Esophagus (tissue), 2 donors: ENCODE data around the gene CMTM4. TPM values are rescaled to one million over a fixed set of nuclear protein-coding genes. Genes with fewer than 3 reads are reported as not detected.
"Not testable (repeated sequence)": the region's sequence is repeated elsewhere in the genome, so short reads cannot be mapped to it uniquely, and the experiment has no call there.

ENCODE experiments used
- H3K27ac ChIP-seq, 2 donors: one replicate each; pipeline ENCODE4 v1.5.1; 2013; ENCODE audit warnings: low read depth in 2 of 2, mild to moderate bottlenecking in 2 of 2, inconsistent platforms in 1 of 2, low read length in 1 of 2, moderate library complexity in 1 of 2
- H3K27me3 ChIP-seq, 2 donors: one replicate each; pipeline ENCODE4 v1.6.1; 2013; ENCODE audit warnings: low read length in 2 of 2, control low read depth in 1 of 2, mild to moderate bottlenecking in 1 of 2; ENCODE audit not compliant: insufficient read depth in 2 of 2, control insufficient read depth in 1 of 2
- H3K36me3 ChIP-seq, 2 donors: one replicate each; pipeline ENCODE4 v1.6.1; 2013; ENCODE audit warnings: low read length in 1 of 2; ENCODE audit not compliant: control insufficient read depth in 2 of 2, insufficient read depth in 2 of 2
- H3K4me1 ChIP-seq, 2 donors: one replicate each; pipeline ENCODE4 v1.6.1; 2013; ENCODE audit warnings: low read length in 1 of 2; ENCODE audit not compliant: control insufficient read depth in 2 of 2, insufficient read depth in 2 of 2
- H3K4me3 ChIP-seq, 2 donors: one replicate each; pipeline ENCODE4 v1.5.1; 2013; ENCODE audit warnings: low read length in 2 of 2, mild to moderate bottlenecking in 2 of 2, low read depth in 1 of 2, moderate library complexity in 1 of 2
- H3K9me3 ChIP-seq, 2 donors: one replicate each; pipeline ENCODE4 v1.6.1; 2013; ENCODE audit warnings: mild to moderate bottlenecking in 2 of 2, low read depth in 1 of 2, low read length in 1 of 2, moderate library complexity in 1 of 2; ENCODE audit not compliant: control insufficient read depth in 2 of 2, insufficient read depth in 1 of 2
- WGBS, 2 donors: extraction: QIAGEN DNeasy Blood & Tissue Kit; methylation state at CpG; one replicate each; pipeline ENCODE4 v1.1.7; 2013; 5-methylcytosine and 5-hydroxymethylcytosine counted together
- polyA plus RNA-seq, 2 donors: library from polyadenylated mRNA; stranded (reverse); fragments of 200-250 nt; gene quantifications; one replicate each; pipeline ENCODE4 v1.2.3, GENCODE V29; 2013
- donor health status: healthy with polysubstance abuse.
- donor health status: Bipolar disorder and iron deficiency.

The CMTM4 gene
- polyA plus RNA-seq, 2 donors: 5.1 to 7.3 TPM

DNA sequence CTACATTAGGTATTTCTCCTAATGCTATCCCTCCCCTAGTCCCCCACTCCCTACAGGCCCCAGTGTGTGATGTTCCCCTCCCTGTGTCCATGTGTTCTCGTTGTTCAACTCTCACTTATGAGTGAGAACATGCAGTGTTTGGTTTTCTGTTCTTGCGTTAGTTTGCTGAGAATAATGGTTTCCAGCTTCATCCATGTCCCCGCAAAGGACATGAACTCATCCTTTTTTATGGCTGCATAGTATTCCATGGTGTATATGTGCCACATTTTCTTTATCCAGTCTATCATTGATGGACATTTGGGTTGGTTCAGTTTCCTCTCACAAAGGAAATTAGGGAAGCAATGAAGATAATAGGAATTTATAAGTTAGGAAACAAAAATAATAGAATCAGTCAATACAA lies 129.3 kb downstream of the CMTM4 start:
- whole genome bisulfite sequencing, 2 donors: 91 to 96% methylated on average over 3 of the region's 3 CpGs
- H3K4me3 ChIP-seq: not testable (repeated sequence)

DNA sequence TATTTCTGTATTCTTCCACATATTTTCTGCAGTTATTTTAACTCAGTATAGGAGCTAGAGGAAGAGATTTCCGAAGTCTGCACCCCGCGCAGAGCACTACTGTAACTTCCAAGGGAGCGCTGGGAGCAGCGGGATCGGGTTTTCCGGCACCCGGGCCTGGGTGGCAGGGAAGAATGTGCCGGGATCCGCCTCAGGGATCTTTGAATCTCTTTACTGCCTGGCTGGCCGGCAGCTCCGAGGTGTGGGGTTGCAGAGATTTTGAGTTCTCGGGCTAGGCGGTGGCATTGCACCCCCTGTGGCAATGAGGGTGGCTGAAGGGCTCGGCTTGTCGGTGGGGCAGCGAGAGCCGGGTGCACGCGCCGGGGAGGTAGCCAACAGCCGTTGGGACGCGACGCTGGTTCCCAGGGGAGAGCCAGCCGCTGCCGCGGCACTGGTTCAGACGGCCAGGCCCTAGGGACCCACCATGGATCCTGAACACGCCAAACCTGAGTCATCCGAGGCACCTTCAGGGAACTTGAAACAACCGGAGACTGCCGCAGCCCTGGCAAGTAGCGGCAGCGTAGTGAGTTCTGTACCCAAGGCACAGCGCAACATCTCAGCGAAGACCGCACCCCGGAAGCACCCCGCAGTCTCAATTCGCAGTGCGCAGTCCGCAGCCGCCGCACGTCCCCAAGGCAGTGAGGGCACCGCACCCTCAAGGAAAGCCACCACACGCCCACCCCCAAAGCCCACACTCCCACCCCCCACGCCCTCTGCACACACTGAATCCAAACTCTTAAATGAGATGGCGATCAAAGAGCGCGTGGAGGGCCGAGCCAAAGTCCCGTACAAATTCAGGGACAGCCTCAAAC lies 130.3 kb downstream of the CMTM4 start, which contains the start of gene CMTM1:
TSS of gene CMTM1 (plus strand) at position 389 of the 851 bp plus-strand sequence. CDS start at position 464, 75 bp downstream.
- Histone ChIP-seq H3K27me3 (no peaks in the 10 kb centered on the region), H3K36me3 (no peaks in the 10 kb centered on the region), H3K4me1 (no peaks in the 10 kb centered on the region), H3K9me3 (no peaks in the 10 kb centered on the region), H3K4me3 (no peak within 1 kb of the TSS), H3K27ac (no peak within 1 kb of the TSS)
- 93 to 94% methylated on average over 54 of the region's 54 CpGs for whole genome bisulfite sequencing, 2 donors

More for the DNA sequence above, 129.3 kb downstream of the CMTM4 start:
- not testable (repeated sequence) for H3K27me3 ChIP-seq, H3K36me3 ChIP-seq, H3K9me3 ChIP-seq, H3K4me1 ChIP-seq, H3K27ac ChIP-seq

Other genes with a start within 250 kb of the CMTM4 start
- gene TK2, start 146.6 kb downstream of the CMTM4 start, polyA plus RNA-seq: 1 to 10 TPM; 5.9 to 8.3 TPM
- 10 to 100 TPM; 14.9 to 29.7 TPM for gene CKLF, start 144.2 kb downstream of the CMTM4 start, polyA plus RNA-seq
- gene CMTM1, start 130.3 kb downstream of the CMTM4 start, polyA plus RNA-seq: under 1 TPM; 0.14 to 0.22 TPM
- under 1 TPM in 1 of 2 donors, not detected in 1; 0.06 TPM for gene CMTM2, start 117.3 kb downstream of the CMTM4 start, polyA plus RNA-seq
- 1 to 10 TPM; 3.4 to 4.6 TPM for gene CMTM3, start 92.0 kb downstream of the CMTM4 start, polyA plus RNA-seq
- gene DYNC1LI2, start 54.9 kb upstream of the CMTM4 start, polyA plus RNA-seq: 10 to 100 TPM; 34.5 to 41.3 TPM
- gene TERB1, start 104.8 kb upstream of the CMTM4 start, polyA plus RNA-seq: not detected
- 10 to 100 TPM; 22.2 to 32.0 TPM for gene NAE1, start 134.2 kb upstream of the CMTM4 start, polyA plus RNA-seq
- gene CA7, start 147.7 kb upstream of the CMTM4 start, polyA plus RNA-seq: under 1 TPM in 1 of 2 donors, not detected in 1; 0.06 TPM
- gene PDP2, start 183.8 kb upstream of the CMTM4 start, polyA plus RNA-seq: 1 to 10 TPM; 2.3 to 2.5 TPM
- 1 to 10 TPM; 6.1 to 6.5 TPM for gene CDH16, start 222.1 kb upstream of the CMTM4 start, polyA plus RNA-seq
- gene RRAD, start 228.8 kb upstream of the CMTM4 start, polyA plus RNA-seq: 100 to 1,000 TPM in 1 of 2 donors, 10 to 100 TPM in 1; 93.6 to 125 TPM
- gene CIAO2B, start 237.7 kb upstream of the CMTM4 start, polyA plus RNA-seq: 100 to 1,000 TPM; 139 to 266 TPM
- 100 to 1,000 TPM; 120 to 128 TPM for gene CES2, start 238.8 kb upstream of the CMTM4 start, polyA plus RNA-seq